Effector CD8-positive, alpha-beta T cell (primary cell): Measurements from ENCODE around the gene ONECUT3.

Experiments used
- DNase-seq: peaks from one replicate; lab custom pipeline; 2025; lab: John Stamatoyannopoulos, UW

Gene ONECUT3

DNA sequence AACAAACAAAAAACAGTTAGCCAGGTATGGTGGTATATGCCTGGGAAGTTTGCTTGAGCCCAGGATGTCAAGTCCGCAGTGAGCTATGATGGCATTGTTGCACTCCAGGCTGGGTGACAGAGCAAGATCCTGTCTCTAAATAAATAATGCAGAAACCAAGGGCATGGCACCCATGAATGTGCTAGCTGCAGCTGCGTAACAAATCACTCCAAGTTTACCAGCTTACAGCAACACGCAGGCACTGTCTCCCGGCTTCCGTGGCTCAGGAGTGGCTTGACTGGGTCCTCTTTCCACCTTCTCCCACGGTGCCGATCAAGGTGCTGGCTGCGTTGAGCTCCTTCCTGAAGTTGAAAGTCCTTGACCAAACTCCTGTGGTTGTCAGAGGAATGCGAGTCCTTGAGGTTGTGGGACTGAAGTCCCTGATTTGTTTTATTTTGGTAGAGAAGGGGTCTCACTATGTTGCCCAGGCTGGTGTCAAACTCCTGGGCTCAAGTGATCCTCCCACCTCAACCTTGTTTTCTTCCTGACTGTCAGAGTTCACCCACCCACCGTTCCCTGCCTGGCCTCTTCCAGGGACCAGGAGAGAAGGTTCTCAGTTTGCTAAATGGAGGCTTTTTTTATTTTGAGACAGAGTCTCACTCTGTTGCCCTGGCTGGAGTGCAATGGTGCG is 13.2 kb upstream of the ONECUT3 start:
- DNase-seq, result no peak

DNA sequence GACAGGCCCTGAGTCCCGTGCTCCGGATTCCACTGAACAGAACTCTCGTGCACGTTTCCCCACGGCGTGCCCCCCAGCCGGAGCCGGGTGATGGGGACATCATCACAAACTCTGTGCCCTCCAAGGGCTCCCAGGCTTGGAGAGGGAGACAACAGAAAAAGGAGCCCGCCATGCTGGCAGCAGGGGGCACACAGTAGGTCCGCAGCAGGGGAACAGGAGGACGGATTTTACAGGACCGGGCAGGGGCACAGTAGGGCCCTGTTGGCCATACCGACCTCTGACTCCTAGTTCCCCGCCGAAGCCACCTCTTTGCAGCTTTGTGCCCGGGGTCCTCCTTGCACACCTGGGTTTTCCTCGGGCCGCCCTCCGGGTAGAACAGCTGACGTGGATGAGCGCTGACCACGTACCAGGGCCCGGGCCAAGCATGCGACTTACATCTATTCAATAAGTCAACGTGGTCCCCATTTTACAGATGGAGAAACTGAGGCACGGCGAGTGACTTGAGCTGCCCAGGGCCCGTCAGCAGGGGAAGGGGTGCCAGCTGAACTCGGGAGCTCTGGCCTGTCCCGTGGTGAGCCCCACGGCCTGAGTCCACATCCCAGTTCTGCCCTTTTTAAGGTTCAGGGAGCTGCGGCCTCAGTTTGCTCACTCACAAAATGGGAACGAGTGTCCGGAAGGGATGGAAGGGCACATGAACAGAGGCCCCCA is 10.2 kb upstream of the ONECUT3 start:
- DNase-seq, result no peak

DNA sequence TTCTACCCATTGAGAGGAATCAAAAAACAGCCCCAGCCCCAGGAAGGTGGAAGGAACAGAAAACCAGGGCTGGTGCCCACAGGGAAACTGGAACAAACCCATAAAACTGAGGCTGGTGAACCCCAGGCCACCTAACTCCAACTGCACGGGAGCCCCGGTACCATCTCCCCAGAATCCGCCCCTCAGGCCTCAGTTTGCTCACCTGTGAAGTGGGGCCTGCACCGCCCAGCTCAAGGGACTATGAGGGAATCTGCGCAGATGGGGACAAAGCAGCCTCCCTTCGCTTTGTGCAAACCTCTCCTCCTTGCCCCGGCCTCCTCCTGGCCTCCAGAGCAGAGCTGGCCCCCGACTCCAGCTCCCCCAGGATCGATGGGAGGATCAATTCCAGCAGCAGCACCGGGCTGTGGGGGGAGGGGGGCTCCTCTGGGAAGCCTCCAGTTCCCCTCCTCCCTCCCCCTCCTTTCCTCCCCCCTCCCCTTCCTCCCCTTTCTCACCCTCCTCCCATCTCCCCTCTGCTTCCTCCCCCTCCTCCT is 9.1 kb upstream of the ONECUT3 start:
- DNase-seq, result no peak

DNA sequence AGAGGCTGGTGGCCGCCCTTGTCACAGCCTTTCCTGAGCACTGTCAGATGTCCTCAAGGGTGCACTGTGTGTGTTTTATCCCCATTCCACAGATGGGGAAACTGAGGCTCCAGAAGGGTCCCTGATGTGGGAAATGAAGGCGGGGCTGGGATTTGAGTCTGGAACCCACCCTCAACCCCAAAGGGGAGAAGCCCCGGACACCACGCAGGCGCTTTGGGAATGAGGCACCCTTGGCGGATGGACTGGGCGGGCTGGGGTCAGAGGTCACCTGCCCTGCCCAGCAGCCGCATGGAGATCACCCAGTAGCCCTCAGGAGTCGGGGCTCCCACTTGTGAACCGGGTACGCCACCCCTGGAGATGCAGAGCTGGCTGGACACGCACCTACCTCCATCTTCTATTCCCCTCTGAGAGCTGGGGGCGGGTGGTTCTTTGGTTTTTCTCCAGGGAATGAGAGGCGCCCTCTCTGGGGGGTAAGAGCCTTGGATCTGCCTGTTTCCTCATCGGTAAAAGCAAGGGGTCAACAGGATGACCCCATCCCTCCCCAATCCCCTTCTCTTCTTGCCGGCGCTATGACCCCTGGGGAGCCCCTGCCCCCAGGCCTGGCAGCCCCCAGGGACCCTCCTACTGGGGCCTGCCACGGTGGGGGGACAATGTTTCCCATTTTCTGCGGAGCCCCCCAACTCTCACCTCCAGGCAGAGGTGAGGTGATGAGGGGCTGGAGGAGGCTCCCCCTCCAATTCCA is 8.3 kb upstream of the ONECUT3 start:
- DNase-seq, result no peak

DNA sequence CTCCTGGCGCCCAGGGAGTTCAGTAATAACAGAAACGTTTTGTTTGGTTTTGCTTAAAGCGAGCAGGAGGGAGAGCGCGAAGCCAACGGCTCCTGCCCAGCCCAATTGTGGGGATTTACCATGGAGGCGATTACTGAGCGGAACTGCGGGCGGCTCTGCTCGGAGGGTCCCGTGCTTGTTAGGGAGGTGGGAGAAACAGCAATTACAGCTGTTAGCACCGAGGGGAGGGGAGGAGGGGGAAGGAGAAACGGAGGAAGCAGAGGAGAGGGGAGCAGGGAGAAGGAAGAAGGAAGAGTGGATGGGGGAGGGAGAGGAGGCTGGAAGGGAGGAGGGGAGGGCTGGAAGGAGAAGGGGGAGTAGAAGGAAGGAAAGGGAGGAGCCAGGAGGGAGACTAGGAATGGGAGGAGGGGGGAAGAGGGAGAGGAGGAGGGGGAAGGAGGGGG is 7.7 kb upstream of the ONECUT3 start:
- no peak for DNase-seq

DNA sequence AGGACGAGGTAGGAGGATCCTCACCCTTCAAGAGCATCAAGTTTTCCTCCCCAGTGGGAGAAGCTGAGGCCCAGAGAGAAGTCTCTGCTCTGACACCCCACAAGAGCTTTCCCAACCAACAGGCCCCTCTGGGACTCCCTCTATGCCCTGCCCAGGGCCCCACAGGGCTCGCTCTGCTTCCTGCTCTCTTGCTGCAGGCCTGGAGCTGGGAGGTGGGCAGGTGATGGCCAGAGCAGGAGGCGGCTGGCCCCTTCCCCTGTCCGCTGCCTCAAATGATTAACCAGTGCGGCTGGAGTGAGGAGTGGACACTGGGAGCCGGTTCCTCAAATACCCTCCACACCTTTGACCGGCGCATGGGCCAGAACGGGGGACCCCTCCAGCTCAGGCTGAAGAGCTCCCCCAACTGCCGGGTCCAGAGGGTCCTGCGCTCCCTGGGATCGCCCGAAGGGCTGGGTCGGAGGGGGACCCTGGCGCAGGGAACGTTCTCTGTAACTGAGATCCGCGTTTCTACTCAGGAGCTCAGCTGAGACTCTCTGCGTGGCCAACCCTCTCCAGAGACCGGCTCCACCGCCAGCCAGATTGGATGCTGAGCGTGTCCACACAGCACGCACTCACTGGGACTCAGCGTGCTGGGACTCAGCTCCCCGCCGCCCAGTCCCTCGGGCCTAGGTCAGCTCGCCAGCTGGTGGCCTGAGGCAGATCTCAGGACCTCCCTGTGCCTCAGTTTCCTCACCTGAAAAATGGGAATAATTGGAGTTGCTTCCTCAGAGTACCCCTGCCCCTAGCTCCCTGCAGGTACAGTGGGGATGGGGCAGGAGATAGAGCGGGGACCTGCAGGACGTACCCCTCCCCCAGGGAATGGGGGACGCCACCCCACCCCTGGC is 6.7 kb upstream of the ONECUT3 start:
- no peak for DNase-seq

DNA sequence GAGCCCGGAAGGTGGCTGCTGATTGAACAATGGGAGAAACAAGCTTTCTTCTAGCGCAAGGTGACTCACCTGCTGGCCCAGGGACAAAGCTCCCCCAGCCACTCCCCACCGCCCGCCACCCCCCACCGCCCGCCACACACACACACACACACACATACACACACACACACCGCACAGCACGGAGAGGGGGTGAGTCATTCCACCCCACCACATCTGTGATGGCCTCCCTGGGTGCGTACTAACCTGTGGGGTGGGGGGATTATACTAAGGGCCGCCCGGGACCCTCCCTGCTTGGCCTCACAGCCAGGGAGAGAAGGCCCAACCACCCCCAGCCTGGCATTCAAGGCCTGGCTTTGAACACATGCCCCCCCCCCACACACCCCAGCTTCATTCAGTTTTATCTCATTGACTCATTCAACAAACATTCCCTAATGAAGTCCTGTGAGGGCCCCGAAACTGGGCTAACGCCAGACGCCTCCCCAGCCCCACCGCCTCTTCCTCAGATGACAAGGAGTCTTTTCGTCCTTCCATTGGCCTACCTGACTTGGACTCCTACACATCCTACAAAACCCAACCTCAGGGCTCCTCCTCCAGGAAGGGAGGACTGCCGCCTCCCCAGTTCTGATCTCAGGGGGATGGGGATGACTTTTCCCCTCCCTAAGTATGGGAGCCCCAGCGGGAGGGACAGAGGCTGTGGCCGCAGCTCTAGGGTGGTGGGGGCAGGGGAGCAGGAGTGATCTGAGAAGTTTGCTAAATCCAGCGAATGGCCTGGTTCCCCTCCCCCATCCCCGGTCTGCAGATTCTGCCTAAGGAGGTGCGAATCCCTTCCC is 5.8 kb upstream of the ONECUT3 start:
- DNase-seq, result no peak

DNA sequence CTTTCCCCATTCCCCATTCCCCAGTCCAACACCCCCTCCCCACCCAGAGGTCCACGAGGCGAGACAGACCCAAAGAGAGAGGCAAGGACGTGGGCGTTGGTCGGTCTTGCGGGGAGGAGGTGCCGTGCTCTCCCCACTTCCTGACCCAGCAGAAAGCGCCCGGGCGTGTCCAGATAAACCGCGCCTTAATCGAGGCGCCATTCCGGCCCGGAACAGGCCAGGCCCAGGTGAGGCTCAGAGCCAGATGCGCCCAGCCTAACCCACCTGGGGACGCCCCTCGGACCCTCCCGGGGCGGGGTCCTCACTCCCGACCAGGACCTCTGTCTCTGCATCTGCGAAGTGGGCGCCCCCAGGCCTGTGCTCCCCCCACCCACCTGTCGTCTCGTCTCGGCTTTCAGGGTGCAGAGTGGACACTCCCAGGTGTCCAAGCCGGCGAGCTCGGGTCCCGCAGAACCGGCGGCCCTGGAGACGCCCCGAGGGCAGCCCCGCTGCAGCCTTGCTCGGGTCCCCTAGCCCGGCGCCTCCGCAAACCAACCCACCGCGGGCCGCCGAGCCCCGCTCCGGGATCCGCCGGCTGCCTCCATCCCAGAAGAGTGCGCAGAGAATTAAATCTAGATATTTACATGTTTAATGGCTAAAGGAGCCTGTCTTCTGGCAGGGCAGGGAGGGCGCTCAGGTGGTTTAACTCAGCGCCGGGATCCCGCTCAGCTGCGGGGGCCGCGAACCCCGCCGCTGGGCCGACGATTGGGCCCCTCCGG is 5.0 kb upstream of the ONECUT3 start:
- DNase-seq, result no peak

DNA sequence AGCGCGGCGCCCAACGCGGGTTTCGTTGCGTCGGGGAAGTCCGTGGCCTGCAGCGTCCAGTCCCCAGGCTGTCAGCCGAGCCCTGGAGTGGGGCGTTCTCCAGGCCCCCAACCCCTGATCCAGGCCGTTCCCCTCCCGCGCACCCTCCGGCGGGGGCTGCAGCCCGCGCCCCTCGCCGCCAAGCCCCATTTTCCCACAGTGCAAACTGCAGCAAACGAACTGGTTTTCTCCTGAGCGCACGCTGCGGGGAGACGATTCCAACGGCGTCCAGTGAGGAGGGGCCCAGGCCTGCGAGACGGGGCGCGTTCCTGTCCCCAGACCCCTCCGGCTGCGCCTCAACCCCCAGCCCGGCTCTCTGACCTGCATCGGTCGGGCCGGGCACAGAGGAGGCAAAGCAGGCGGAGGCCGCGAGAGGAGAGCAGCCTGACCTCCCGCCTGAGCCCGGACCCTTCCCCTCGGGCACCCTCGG is 4.4 kb upstream of the ONECUT3 start:
- DNase-seq, result no peak

DNA sequence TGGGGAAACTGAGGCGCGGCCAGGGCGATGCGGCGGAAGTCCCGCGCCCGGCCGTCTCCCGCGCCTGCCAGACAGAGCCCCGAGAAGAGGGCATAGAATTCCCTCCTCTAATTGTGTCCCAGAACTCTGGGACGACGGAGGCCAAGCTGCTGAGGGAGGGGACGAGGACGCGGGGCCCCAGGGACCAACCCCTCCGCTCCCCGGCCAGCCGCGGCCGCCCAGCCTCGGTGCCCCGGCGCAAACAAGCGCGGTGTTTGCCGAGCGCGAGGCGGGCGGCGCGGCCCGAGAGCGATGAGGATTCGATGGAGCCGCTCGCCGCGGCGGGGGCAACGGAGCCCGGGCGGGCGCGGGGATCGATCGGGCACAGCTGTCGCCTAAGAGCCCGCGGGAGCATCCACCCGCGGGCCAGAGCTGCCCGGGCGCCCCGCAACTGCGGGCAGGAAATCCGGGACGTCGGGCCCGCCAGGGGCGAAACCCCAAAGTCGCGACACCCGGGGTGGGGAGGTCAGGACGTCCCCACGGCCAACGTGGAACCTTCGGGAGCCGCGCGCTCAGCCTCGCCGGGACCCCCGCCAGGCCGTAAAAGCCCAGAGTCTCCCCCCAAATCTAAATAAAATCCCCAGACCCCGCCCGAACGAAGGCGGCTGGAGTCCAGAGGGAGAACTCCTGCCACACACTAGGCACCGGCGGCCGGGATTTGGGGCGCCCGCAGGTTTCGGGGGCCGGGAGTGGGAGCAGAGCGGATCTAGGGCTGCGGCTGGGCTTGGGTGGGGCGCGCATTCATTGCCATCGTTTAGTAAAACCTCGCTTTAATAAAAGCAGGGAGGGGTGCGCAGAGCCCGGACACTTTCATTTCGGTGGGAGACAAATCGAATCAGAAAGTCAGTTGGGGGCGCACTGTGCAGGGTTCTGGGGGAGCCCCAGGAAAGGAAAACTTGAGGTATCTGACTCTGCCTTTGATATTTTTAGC is 3.6 kb upstream of the ONECUT3 start:
- DNase-seq, result no peak

DNA sequence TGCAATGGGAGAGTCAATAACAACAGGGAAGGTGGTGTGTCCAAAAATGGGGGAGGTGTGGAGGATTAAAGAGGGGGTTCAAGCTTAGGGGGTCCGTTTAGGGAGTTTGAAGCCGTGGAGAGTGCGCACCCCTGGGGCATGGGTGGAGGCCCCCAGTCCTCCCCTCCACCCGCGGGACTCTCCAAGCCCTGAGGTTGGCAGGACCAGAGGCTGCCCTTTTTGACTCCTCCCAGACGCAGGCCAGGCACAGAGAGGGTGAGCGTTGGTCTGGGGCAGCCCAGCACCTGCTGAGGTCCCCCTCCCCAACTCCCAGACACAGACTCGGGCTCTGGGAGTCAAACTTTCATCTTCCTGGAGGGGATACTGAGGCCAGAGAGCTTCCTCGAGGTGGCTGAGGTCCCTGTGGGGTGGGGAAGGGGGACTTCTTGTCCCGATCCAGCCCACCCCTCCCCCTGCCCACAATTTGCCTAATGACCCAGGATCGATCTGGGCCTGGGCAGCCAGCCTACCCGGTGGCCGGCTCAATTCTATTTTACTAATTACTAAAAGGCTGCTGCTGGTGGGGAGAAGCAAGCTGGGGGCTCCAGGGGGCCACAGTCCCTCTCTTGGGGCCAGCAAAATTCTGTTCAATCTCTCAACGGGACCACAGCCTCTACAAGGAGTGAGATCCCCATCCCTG is 2.8 kb upstream of the ONECUT3 start:
- DNase-seq, result no peak

DNA sequence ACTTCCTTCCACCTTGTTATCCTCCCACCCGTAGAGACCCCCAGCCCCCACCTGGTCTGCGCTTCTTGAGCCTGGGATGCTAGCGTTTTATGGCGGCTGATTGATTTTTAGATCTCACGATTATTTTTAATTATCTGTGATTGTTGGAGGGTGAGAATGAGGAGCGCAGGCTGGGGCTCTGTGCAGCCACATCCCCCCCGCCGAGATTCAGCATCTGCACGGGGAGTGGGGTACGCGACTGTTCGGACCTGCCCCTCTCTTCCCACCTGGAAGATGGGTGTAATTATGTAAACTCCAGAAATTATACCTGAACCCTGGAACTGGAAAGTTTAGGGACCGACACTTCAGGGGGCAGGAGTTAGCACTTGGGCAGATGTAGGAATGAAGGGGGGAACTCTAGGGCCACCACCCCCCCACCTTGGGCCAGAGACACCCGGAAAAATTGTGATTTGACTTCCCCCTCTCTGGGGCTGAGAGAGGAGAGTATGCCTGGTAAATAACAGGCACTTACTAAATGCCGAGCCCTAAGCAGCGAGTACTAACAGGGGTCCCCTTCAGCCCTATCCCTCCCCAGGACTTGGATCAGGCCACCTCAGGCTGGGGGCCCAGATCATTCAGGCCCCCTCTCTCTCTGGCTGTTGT is 1.8 kb upstream of the ONECUT3 start:
- DNase-seq, result no peak

DNA sequence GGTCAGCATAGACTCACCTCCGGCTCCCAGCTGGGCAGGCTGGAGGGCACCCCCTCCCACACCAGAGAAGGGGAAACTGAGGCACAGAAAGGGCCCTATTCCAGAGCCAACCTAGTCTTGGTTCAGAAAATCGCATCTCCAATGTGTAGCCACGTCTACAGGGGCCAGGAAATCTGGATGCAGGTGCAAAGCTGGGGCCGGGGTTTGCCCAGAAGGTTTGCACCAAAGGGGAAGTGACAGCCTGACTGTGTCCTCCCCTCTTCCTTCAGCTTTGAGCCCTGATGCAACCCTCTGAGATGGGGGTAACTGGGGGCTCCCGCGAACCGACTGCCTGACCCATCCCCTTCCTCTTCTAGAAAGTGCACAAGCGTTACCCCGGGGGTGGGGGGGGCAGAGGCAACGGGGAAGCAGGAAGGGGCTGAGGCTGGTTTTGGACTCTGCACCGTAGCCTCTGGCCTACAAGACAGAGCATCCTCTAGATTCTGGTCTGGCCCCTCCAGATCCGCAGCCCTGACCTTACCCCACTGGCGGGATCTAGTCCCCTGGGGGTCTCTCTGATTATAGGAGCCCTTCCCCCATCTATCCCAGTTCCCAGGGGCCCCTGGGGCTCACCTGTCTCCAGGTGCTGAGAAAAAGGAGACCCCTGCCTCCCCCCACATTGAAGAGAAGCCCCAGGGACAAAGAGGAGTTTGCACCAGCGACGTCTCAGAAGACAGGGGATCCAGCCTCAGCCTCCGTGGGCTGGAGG is 1.1 kb upstream of the ONECUT3 start:
- no peak for DNase-seq

DNA sequence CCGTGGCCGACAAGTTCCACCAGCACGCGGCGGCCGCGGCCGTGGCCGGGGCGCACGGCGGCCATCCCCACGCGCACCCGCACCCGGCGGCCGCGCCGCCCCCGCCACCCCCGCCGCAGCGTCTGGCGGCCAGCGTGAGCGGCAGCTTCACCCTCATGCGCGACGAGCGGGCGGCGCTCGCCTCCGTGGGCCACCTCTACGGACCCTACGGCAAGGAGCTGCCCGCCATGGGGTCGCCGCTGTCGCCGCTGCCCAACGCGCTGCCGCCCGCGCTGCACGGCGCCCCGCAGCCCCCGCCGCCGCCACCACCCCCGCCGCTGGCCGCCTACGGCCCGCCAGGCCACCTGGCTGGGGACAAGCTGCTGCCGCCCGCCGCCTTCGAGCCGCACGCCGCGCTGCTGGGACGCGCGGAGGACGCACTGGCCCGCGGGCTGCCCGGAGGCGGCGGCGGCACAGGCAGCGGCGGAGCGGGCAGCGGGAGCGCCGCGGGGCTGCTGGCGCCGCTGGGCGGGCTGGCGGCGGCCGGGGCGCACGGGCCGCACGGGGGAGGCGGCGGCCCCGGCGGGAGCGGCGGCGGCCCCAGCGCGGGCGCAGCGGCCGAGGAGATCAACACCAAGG is 821 bp downstream of the ONECUT3 start:
- no peak for DNase-seq

DNA sequence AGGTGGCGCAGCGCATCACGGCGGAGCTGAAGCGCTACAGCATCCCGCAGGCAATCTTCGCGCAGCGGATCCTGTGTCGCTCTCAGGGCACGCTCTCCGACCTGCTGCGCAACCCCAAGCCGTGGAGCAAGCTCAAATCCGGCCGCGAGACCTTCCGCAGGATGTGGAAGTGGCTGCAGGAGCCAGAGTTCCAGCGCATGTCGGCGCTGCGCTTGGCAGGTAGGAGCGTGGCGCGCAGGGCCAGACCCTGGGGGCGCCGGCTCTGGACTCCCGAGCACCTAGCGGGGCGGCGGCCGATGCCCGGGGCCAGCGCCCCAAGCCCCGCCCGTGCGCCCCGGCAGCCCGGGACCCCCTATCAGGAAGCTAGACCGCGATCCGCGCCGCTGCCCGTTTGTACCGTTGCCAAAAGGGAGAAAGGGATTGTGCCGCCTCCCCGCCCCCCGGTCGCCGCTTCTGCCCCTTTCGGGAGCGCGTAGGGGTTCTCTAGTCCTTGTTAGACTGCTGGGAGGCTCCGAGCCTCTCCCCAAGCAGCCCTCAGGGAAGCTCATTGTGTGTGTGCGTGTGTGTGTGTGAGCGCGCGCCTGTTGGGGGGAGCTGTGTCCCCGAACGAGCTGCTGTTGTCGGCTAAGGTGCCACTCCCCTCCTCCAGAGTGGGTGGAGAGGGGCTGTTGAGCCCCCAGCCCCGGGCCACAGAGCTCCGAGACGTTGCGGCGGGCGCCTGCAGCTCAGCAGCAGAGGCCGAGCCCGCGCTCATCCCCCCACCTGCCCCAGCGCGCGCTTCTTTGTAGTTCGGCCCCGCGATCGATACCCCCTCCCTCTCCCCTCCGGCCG is 1.5 kb downstream of the ONECUT3 start:
- DNase-seq, result no peak
